Activated effector memory CD4-positive, alpha-beta T cell treated with anti-CD3 and anti-CD28 coated beads, Interleukin-2, amount 50 U/mL, for 16 hours (primary cell): ENCODE data around the gene RALGPS2.

Experiments used
- DNase-seq: peaks from one replicate; pipeline ENCODE4 v3.0.0-alpha.2; 2020

RALGPS2 gene

DNA sequence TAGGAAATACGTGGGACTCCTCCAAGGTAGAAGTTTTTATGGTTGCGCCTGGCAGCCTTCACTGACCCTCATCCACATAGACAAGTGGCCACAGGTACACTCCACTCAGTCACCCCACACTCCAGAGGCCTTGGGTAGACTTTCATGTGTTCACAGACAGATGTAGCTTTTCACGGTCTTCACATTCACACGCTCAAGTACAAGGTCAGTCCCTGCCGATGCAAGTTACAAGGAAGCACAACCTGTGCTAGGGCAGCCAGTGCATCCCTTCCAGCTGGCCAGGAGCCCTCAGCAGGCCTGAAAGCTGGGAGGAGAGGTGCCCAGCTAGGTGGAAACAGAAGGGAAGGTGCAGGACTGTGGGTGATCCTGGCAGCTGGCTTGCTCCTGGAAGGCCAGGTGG is 245.1 kb downstream of the RALGPS2 start:
- no peak for DNase-seq
